IMR-90 (cell line): ENCODE results near the gene PLXNC1.

ENCODE experiments used
- CEBPB ChIP-seq: IDR thresholded peaks from 2 replicates; pipeline ENCODE4 v1.6.1; 2012; ENCODE audit warnings: low read depth, low read length, improper control_type of control experiment
- FOS ChIP-seq: fragments of 150-350 bp; IDR thresholded peaks from 2 replicates; pipeline ENCODE4 v1.6.1; 2016; ENCODE audit warnings: low read depth, low read length
- POLR2A ChIP-seq: IDR thresholded peaks from 2 replicates; pipeline ENCODE4 v1.6.1; 2012; ENCODE audit warnings: mild to moderate bottlenecking, low read depth, low read length
- TF ChIP-seq, protein P1 (sequence below): conservative IDR thresholded peaks from 2 replicates; pipeline ENCODE4 v1.5.1; 2012; ENCODE audit warnings: mild to moderate bottlenecking, low read depth, low read length, improper control_type of control experiment
- TF ChIP-seq, protein P2 (sequence below): fragments of 150-350 bp; IDR thresholded peaks from 2 replicates; pipeline ENCODE4 v1.6.1; 2017; ENCODE audit warnings: mild to moderate bottlenecking, antibody characterized with exemption, low read length, low read depth

DNA sequence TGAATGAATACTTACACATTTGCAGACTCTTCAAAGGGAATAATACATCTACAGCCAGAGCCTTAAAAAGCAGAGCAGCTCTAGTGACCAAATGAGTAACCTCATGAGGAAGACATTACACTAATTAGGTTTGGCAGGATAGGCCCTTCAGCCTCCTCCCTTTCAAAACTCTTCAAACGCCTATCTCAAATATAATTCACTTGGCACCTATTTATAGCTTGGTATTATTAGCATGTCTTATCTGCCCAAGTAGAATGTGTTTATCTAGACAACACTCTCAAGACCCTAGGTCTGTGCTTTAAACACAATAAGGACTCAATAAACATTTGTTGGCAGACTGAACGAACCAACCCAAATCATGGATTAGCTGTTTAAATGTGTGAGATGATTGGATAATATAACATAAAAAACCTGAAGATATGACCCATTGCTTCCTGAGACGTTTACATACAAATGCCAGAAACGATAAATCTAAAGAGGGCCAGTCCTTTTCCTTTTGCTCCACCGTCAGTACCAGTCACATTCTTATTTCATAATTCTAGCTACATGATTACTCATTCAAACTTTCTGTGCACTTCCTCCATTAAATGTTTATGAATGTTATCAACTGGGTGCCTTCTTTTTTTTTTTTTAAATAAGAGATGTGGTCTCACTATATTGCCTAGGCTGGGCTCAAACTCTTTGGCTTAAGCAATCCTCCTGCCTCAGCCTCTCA, 188.0 kb downstream of the PLXNC1 start:
- TF ChIP-seq POLR2A (no peak), CEBPB (no peak), FOS (0 out of 2 replicates have a peak, but pooled peaks have one; percentile 13)
- TF ChIP-seq, protein P1, sequence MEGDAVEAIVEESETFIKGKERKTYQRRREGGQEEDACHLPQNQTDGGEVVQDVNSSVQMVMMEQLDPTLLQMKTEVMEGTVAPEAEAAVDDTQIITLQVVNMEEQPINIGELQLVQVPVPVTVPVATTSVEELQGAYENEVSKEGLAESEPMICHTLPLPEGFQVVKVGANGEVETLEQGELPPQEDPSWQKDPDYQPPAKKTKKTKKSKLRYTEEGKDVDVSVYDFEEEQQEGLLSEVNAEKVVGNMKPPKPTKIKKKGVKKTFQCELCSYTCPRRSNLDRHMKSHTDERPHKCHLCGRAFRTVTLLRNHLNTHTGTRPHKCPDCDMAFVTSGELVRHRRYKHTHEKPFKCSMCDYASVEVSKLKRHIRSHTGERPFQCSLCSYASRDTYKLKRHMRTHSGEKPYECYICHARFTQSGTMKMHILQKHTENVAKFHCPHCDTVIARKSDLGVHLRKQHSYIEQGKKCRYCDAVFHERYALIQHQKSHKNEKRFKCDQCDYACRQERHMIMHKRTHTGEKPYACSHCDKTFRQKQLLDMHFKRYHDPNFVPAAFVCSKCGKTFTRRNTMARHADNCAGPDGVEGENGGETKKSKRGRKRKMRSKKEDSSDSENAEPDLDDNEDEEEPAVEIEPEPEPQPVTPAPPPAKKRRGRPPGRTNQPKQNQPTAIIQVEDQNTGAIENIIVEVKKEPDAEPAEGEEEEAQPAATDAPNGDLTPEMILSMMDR: no peak
- TF ChIP-seq, protein P2, sequence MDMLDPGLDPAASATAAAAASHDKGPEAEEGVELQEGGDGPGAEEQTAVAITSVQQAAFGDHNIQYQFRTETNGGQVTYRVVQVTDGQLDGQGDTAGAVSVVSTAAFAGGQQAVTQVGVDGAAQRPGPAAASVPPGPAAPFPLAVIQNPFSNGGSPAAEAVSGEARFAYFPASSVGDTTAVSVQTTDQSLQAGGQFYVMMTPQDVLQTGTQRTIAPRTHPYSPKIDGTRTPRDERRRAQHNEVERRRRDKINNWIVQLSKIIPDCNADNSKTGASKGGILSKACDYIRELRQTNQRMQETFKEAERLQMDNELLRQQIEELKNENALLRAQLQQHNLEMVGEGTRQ: no peak
